SK-N-MC (cell line): Measurements from ENCODE around the gene AKTIP.

ENCODE experiments used
- EZH2 ChIP-seq: fragments of 200-600 bp; sonication (generic); IDR thresholded peaks from one replicate; pipeline ENCODE4 v1.6.1; 2017; ENCODE audit warnings: antibody characterized with exemption
- FOXP2 ChIP-seq: optimal IDR thresholded peaks from 2 replicates; pipeline ENCODE3; 2011; ENCODE audit warnings: mild to moderate bottlenecking, moderate library complexity; ENCODE audit not compliant: insufficient read depth; ENCODE audit errors: extremely low read length, control extremely low read depth
- POLR2AphosphoS5 ChIP-seq: IDR thresholded peaks from 2 replicates; pipeline ENCODE4 v1.6.1; 2012; ENCODE audit warnings: mild to moderate bottlenecking, low read depth, low read length, borderline replicate concordance

DNA sequence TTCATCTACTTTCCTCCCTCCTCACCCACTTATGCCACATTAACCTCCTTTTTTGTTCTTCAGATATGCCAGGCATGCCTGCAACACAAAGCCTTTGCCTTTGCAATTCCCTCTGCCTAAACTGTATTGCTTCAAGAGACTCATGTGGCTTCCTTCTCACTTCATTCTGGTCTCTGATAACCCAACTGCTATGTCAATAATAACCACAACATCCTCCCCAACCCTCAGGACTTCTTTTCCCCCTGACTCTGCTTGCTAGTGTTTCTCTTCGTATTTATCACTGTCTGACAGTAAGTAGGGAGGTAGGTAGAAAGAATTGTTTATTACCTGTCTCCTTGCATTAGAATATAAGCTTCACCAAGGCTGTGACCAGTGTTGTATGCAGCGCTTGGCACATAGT lies 46.4 kb downstream of the AKTIP start:
- no peak for TF ChIP-seq EZH2
- no peak for TF ChIP-seq POLR2AphosphoS5
- no peak for TF ChIP-seq FOXP2
